SK-N-SH (cell line): ENCODE data around the gene TKT. TPM values are rescaled to one million over a fixed set of nuclear protein-coding genes. Genes with fewer than 3 reads are reported as not detected.
A peak's percentile ranks its signal among the peaks of the same experiment; 100 is the strongest.

Experiments
- CTCF ChIA-PET: fragments of 300-600, 350-600 bp; formaldehyde crosslinking; extraction: SDS; loops from one replicate; lab custom pipeline; 2021; lab: Yijun Ruan, JAX
- POLR2A ChIA-PET: fragments of 350-600 bp; sonication (Branson Sonifier 250); formaldehyde crosslinking; extraction: SDS; loops from one replicate; lab custom pipeline; 2020; ENCODE audit warnings: antibody characterized with exemption, inconsistent platforms; lab: Yijun Ruan, JAX
- DNase-seq: peaks from one replicate; pipeline ENCODE4 v3.0.0; 2012
- H2AFZ ChIP-seq: fragments of 200-600 bp; sonication (generic); 2 replicates; pipeline ENCODE4 v1.8.1; 2016; ENCODE audit warnings: antibody characterized with exemption, mild to moderate bottlenecking, low read depth
- H3F3A ChIP-seq: fragments of 200-600 bp; sonication (generic); replicated peaks from 2 replicates; pipeline ENCODE3; 2016; ENCODE audit warnings: antibody characterized with exemption, mild to moderate bottlenecking; ENCODE audit not compliant: insufficient read depth
- H3K27ac ChIP-seq, 2 experiments: fragments of 200-500 bp in 1 of 2; fragments of 200-600 bp in 1 of 2; sonication (Bioruptor generic) in 1 of 2; sonication (generic), shearing (Covaris generic) in 1 of 2; 2 replicates each; pipeline versions ENCODE4 v1.5.1 to v1.6.1; 2014 to 2016; ENCODE audit warnings: low read depth in 2 of 2, inconsistent platforms in 1 of 2, low read length in 1 of 2, mild to moderate bottlenecking in 1 of 2, mixed read lengths in 1 of 2
- H3K27me3 ChIP-seq: fragments of 200-600 bp; sonication (generic), shearing (Covaris generic); 2 replicates; pipeline ENCODE4 v1.6.1; 2016; ENCODE audit warnings: mixed run types; ENCODE audit not compliant: insufficient read depth
- H3K36me3 ChIP-seq, 2 experiments: fragments of 200-500 bp in 1 of 2; fragments of 200-600 bp in 1 of 2; sonication (Bioruptor generic) in 1 of 2; sonication (generic) in 1 of 2; replicated peaks in 1 of 2; 2 replicates each; pipeline versions ENCODE3 to v1.5.1; 2014 to 2016; ENCODE audit warnings: low read length in 1 of 2, mild to moderate bottlenecking in 1 of 2; ENCODE audit not compliant: insufficient read depth in 2 of 2, control insufficient read depth in 1 of 2
- H3K4me1 ChIP-seq, 2 experiments: fragments of 200-500 bp in 1 of 2; fragments of 200-600 bp in 1 of 2; sonication (Bioruptor generic) in 1 of 2; sonication (generic), shearing (Covaris generic) in 1 of 2; 2 replicates each; pipeline versions ENCODE4 v1.5.1 to v1.6.1; 2014 to 2016; ENCODE audit warnings: low read depth in 1 of 2, low read length in 1 of 2, mixed run types in 1 of 2; ENCODE audit not compliant: insufficient read depth in 2 of 2, control insufficient read depth in 1 of 2
- H3K4me2 ChIP-seq: fragments of 200-600 bp; sonication (generic), shearing (Covaris generic); 2 replicates; pipeline ENCODE4 v1.6.1; 2017; ENCODE audit warnings: mixed run types
- H3K4me3 ChIP-seq, 2 experiments: fragments of 200-500 bp in 1 of 2; fragments of 200-600 bp in 1 of 2; sonication (Bioruptor generic) in 1 of 2; sonication (generic), shearing (Covaris generic) in 1 of 2; 2 replicates each; pipeline versions ENCODE4 v1.5.1 to v1.8.1; 2014 to 2016; ENCODE audit warnings: low read depth in 2 of 2, inconsistent platforms in 1 of 2, low read length in 1 of 2, mild to moderate bottlenecking in 1 of 2, mixed read lengths in 1 of 2, moderate library complexity in 1 of 2
- H3K79me2 ChIP-seq: fragments of 200-600 bp; sonication (generic); 2 replicates; pipeline ENCODE4 v1.8.1; 2017; ENCODE audit warnings: mild to moderate bottlenecking; ENCODE audit not compliant: insufficient read depth
- H3K9ac ChIP-seq: fragments of 200-600 bp; sonication (generic); 2 replicates; pipeline ENCODE4 v1.6.1; 2017; ENCODE audit warnings: mixed run types
- H3K9me2 ChIP-seq: fragments of 200-600 bp; sonication (generic); 2 replicates; pipeline ENCODE4 v1.6.1; 2017; ENCODE audit warnings: mixed run types
- H3K9me3 ChIP-seq: fragments of 200-600 bp; sonication (generic); 2 replicates; pipeline ENCODE4 v1.6.1; 2017; ENCODE audit warnings: mixed run types, mild to moderate bottlenecking, moderate library complexity
- H4K20me1 ChIP-seq: fragments of 200-600 bp; sonication (generic); 2 replicates; pipeline ENCODE4 v1.6.1; 2017; ENCODE audit warnings: mild to moderate bottlenecking, mixed run types; ENCODE audit not compliant: insufficient read depth
- CHD2 ChIP-seq: fragments of 150-350 bp; IDR thresholded peaks from 2 replicates; pipeline ENCODE4 v1.6.1; 2018; ENCODE audit warnings: low read length; ENCODE audit not compliant: partially characterized antibody
- ELF1 ChIP-seq: IDR thresholded peaks from 2 replicates; pipeline ENCODE4 v1.4.0; 2012
- FOSL2 ChIP-seq: IDR thresholded peaks from 2 replicates; pipeline ENCODE4 v1.4.0; 2012; ENCODE audit warnings: low read depth, mild to moderate bottlenecking, moderate library complexity, borderline replicate concordance
- GATA2 ChIP-seq: sonication (generic); formaldehyde crosslinking; IDR thresholded peaks from 2 replicates; pipeline ENCODE4 v1.5.0; 2020; ENCODE audit warnings: mild to moderate bottlenecking, missing genetic modification reagents
- IRF3 ChIP-seq: fragments of 150-350 bp; IDR thresholded peaks from 2 replicates; pipeline ENCODE4 v1.6.1; 2016; ENCODE audit warnings: mild to moderate bottlenecking, low read depth, low read length
- JUND ChIP-seq: IDR thresholded peaks from 2 replicates; pipeline ENCODE4 v1.4.0; 2012
- MEF2A ChIP-seq: IDR thresholded peaks from 2 replicates; pipeline ENCODE4 v1.4.0; 2012; ENCODE audit warnings: low read depth, borderline replicate concordance
- MXI1 ChIP-seq: IDR thresholded peaks from 2 replicates; pipeline ENCODE4 v1.6.1; 2012; ENCODE audit warnings: mild to moderate bottlenecking, low read depth, low read length, improper control_type of control experiment
- NFIC ChIP-seq: IDR thresholded peaks from 2 replicates; pipeline ENCODE4 v1.4.0; 2012; ENCODE audit warnings: borderline replicate concordance
- POLR2AphosphoS5 ChIP-seq: IDR thresholded peaks from 2 replicates; pipeline ENCODE4 v1.6.1; 2012; ENCODE audit warnings: low read depth, low read length
- REST ChIP-seq: IDR thresholded peaks from 2 replicates; pipeline ENCODE4 v1.6.1; 2012; ENCODE audit warnings: mild to moderate bottlenecking, low read depth, low read length, moderate library complexity
- RXRA ChIP-seq: IDR thresholded peaks from 2 replicates; pipeline ENCODE4 v1.4.0; 2012; ENCODE audit warnings: low read depth, mild to moderate bottlenecking, borderline replicate concordance
- TAF1 ChIP-seq: IDR thresholded peaks from 2 replicates; pipeline ENCODE4 v1.6.1; 2012; ENCODE audit warnings: low read depth, mild to moderate bottlenecking, low read length, moderate library complexity, borderline replicate concordance
- TCF12 ChIP-seq: IDR thresholded peaks from 2 replicates; pipeline ENCODE4 v1.4.0; 2012
- TEAD4 ChIP-seq: IDR thresholded peaks from 2 replicates; pipeline ENCODE4 v1.4.0; 2012; ENCODE audit warnings: mild to moderate bottlenecking, borderline replicate concordance; ENCODE audit not compliant: insufficient read depth
- WGBS: methylation state at CpG from one replicate; pipeline ENCODE4 v1.1.6; 2017; ENCODE audit warnings: low lambda C conversion rate; 5-methylcytosine and 5-hydroxymethylcytosine counted together
- polyA plus RNA-seq, 3 experiments: library from polyadenylated mRNA; depleted of rRNA; stranded (reverse); fragments of >200 nt; gene quantifications; 2 replicates each; pipeline ENCODE4 v1.2.3, GENCODE V29; 2012
- TF ChIP-seq, protein P1 (sequence below): IDR thresholded peaks from 2 replicates; pipeline ENCODE4; 2012
- TF ChIP-seq, protein P2 (sequence below): IDR thresholded peaks from 2 replicates; pipeline ENCODE4 v1.4.0; 2012; ENCODE audit warnings: low read depth

The TKT gene
- polyA plus RNA-seq, 1 of the 3 experiments (the other 2 are of a cell fraction): 144 TPM

DNA sequence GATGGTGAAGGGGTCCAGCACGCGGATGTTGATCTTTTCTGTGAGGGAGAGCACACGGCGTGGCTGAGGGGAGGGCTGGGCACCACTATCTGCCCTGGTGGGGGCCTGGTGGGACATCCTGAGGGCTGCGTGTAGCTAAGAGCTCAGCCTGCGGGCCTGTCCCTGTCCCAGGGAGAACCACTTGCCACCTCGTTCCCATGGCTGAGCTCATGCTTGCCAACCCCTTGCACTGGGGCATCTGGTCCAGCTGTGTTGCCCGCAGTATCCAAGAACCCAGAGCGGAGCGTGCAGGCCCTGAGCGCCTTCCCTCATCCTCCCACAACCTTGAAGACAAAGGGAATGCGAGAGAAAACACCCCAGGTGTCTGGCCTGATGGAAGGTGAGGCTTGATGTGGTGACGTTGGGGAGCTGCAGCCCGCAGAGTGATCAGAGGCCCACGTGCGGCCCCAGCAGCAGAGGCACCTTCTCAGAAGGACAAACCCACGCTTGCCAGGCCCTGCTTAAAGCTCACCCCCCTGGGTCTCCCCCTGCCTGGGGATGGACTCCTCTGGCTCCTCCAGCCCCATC lies 28.9 kb downstream of the TKT start:
- Histone ChIP-seq H3F3A (peaks cover 7% of the 10 kb centered on the region), H3K9ac (no peak overlapping the region), H3K27me3 (no peaks in the 10 kb centered on the region), H3K9me2 (no peaks in the 10 kb centered on the region), H3K4me3 (no peak overlapping the region)
- peak; percentile 10 for DNase-seq
- ChIA-PET CTCF (interaction anchor here (1.0 to 2.0 kb wide), 3 partner anchors 8 to 31 kb away, joined by 3 to 5 read pairs (median 3); no protein-coding TSS in a partner anchor), POLR2A (no interaction called here)
- 100% methylated on average over 4 of the region's 17 CpGs for WGBS
- TF ChIP-seq, protein P1, sequence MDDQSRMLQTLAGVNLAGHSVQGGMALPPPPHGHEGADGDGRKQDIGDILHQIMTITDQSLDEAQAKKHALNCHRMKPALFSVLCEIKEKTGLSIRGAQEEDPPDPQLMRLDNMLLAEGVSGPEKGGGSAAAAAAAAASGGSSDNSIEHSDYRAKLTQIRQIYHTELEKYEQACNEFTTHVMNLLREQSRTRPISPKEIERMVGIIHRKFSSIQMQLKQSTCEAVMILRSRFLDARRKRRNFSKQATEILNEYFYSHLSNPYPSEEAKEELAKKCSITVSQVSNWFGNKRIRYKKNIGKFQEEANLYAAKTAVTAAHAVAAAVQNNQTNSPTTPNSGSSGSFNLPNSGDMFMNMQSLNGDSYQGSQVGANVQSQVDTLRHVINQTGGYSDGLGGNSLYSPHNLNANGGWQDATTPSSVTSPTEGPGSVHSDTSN: no peak
- no peak for TF ChIP-seq TAF1
- no peak for TF ChIP-seq IRF3
- TF ChIP-seq ELF1: no peak
- TF ChIP-seq, all 33 proteins: peak for 0
- no peak overlapping the region for H3K4me2 ChIP-seq
- no peaks in the 10 kb centered on the region for H4K20me1 ChIP-seq
- no peaks in the 10 kb centered on the region for H3K4me1 ChIP-seq
- H3K9me3 ChIP-seq: no peaks in the 10 kb centered on the region
- no peak overlapping the region for H3K27ac ChIP-seq
- peaks cover 44 to 93% of the 10 kb centered on the region in 2 experiments for H3K36me3 ChIP-seq
- no peak overlapping the region for H2AFZ ChIP-seq
- H3K79me2 ChIP-seq: 0 out of 2 replicates have a peak, but pooled peaks cover 2% of the 10 kb centered on the region

GRCh38 chr3:53226142-53226840 lies 29.5 kb downstream of the TKT start:
- Histone ChIP-seq H3K9me2 (no peaks in the 10 kb centered on the region), H3K9ac (no peak overlapping the region), H3K4me2 (no peak overlapping the region), H3F3A (peaks cover 7% of the 10 kb centered on the region), H3K4me3 (no peak overlapping the region), H3K36me3 (peaks cover 39 to 86% of the 10 kb centered on the region in 2 experiments), H3K79me2 (no peaks in the 10 kb centered on the region), H2AFZ (no peak overlapping the region), H3K9me3 (no peaks in the 10 kb centered on the region), H3K27ac (no peak overlapping the region), H3K4me1 (no peaks in the 10 kb centered on the region), H3K27me3 (no peaks in the 10 kb centered on the region), H4K20me1 (no peaks in the 10 kb centered on the region)
- ChIA-PET POLR2A (no interaction called here), CTCF (interaction anchor here (1.0 to 2.0 kb wide), 3 partner anchors 9 to 374 kb away, joined by 3 to 5 read pairs (median 3); no protein-coding TSS in a partner anchor)
- whole genome bisulfite sequencing: 88% methylated on average over 6 of the region's 12 CpGs
- no peak for DNase-seq
- TF ChIP-seq RXRA: no peak
- no peak for TF ChIP-seq MXI1
- TF ChIP-seq GATA2: no peak
- no peak for TF ChIP-seq REST
- TF ChIP-seq ELF1: no peak
- TF ChIP-seq, protein P1: no peak
- TF ChIP-seq JUND: no peak
- TF ChIP-seq TEAD4: no peak
- TF ChIP-seq NFIC: no peak
- no peak for TF ChIP-seq CHD2
- TF ChIP-seq TAF1: no peak
- no peak for TF ChIP-seq TCF12
- TF ChIP-seq POLR2AphosphoS5: no peak
- TF ChIP-seq FOSL2: no peak
- no peak for TF ChIP-seq MEF2A
- no peak for TF ChIP-seq IRF3
- TF ChIP-seq, protein P2, sequence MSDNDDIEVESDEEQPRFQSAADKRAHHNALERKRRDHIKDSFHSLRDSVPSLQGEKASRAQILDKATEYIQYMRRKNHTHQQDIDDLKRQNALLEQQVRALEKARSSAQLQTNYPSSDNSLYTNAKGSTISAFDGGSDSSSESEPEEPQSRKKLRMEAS: no peak
